ENCODE data around the gene SAMD8.

Gene SAMD8

GRCh38 chr10:75111365-75111906, at the start of gene SAMD8:
SAMD8 (plus strand) TSS chr10:75111656; CDS start chr10:75150529, 38,873 bp downstream.
- Histone ChIP-seq H3K4me1 (ENCODE audit: control insufficient read depth, insufficient read depth, low read length) (peaks cover 12% of the 10 kb centered on the region), H3K9ac (ENCODE audit: low read length) (peak within 1 kb of the TSS; percentile 97), H3K36me3 (ENCODE audit: control insufficient read depth, insufficient read depth, low read length) (no peaks in the 10 kb centered on the region), H3K4me3 (ENCODE audit: low read length) (peak within 1 kb of the TSS; percentile 83), H3K27me3 (ENCODE audit: control insufficient read depth, insufficient read depth, low read length) (no peaks in the 10 kb centered on the region), H3K9me3 (ENCODE audit: control insufficient read depth, low read length) (no peaks in the 10 kb centered on the region)

GRCh38 chr10:75061709-75062505, 49.5 kb upstream of the SAMD8 start:
- no peaks in the 10 kb centered on the region for H3K27me3 ChIP-seq (ENCODE audit: control insufficient read depth, insufficient read depth, low read length)
- H3K4me1 ChIP-seq (ENCODE audit: control insufficient read depth, insufficient read depth, low read length), result peaks cover 6% of the 10 kb centered on the region
- no peak overlapping the region for H3K4me3 ChIP-seq (ENCODE audit: low read length)
- H3K36me3 ChIP-seq (ENCODE audit: control insufficient read depth, insufficient read depth, low read length), result no peaks in the 10 kb centered on the region
- H3K9ac ChIP-seq (ENCODE audit: low read length), result no peak overlapping the region
- H3K9me3 ChIP-seq (ENCODE audit: control insufficient read depth, low read length), result no peaks in the 10 kb centered on the region

- no peak overlapping the region for H3K9ac ChIP-seq (ENCODE audit: low read length)
- H3K9me3 ChIP-seq (ENCODE audit: control insufficient read depth, low read length), result no peaks in the 10 kb centered on the region
- H3K27me3 ChIP-seq (ENCODE audit: control insufficient read depth, insufficient read depth, low read length), result no peaks in the 10 kb centered on the region
- peaks cover 6% of the 10 kb centered on the region for H3K4me1 ChIP-seq (ENCODE audit: control insufficient read depth, insufficient read depth, low read length)
- no peak overlapping the region for H3K4me3 ChIP-seq (ENCODE audit: low read length)
- no peaks in the 10 kb centered on the region for H3K36me3 ChIP-seq (ENCODE audit: control insufficient read depth, insufficient read depth, low read length)
These were observed 48.8 kb upstream of the SAMD8 start for GRCh38 chr10:75062506-75063299.

DNA sequence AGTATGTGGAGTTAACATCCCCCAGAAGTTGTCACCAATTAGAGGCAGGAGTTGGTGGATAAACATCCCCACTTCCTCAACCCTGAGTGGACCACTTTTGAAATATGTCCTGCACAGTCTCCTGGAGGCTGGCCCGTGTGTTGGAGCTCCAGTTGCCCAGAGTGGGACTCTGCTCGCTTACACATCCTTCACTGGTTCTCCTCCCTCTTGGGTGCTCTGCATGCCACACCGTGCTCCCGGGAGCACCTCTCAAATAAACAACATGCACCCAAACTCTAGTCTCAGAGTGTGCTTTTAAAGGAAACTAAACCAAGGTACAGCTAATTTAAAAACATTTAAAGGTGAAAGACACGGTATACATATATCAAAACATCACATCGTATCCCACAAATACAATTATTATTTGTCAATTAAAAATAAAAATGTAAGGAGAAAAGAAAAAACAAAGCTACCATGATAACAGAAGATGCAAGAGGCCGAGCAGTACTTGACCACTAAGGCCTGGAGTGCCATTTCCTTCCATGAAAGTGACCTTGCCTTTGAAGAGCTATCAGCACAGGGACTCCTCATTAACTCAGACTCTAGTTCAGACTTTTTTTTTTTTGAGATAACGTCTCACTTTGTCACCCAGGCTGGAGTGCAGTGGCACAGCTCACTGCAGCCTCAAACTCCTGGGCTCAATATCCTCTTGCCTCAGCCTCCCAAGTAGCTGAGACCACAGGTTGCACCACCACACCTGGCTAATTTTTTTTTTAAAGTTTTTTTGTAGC, 47.8 kb upstream of the SAMD8 start:
- Histone ChIP-seq H3K9ac (ENCODE audit: low read length) (no peak overlapping the region), H3K4me3 (ENCODE audit: low read length) (no peak overlapping the region), H3K36me3 (ENCODE audit: control insufficient read depth, insufficient read depth, low read length) (no peaks in the 10 kb centered on the region), H3K4me1 (ENCODE audit: control insufficient read depth, insufficient read depth, low read length) (peaks cover 6% of the 10 kb centered on the region), H3K27me3 (ENCODE audit: control insufficient read depth, insufficient read depth, low read length) (no peaks in the 10 kb centered on the region), H3K9me3 (ENCODE audit: control insufficient read depth, low read length) (no peaks in the 10 kb centered on the region)

DNA sequence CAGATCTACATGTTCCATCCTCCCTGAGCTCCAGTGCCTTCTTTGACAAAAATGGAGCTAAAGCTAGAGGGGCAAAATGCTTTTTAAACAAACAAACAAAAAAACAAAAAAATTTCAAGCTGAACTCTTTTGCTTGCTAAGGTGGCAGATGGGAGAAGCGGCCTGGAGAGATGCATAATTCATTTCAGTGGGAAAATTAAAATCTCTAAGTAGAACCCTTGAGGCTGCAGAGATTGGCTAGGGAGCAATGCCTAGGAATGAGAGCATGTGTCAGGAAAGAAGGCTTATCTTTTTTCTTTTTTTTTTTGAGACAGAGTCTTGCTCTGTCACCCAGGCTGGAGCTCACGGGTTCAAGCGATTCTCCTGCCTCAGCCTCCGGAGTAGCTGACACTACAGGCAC, 46.4 kb upstream of the SAMD8 start:
- peaks cover 6% of the 10 kb centered on the region for H3K4me1 ChIP-seq (ENCODE audit: control insufficient read depth, insufficient read depth, low read length)
- no peak overlapping the region for H3K4me3 ChIP-seq (ENCODE audit: low read length)
- no peaks in the 10 kb centered on the region for H3K9me3 ChIP-seq (ENCODE audit: control insufficient read depth, low read length)
- no peaks in the 10 kb centered on the region for H3K27me3 ChIP-seq (ENCODE audit: control insufficient read depth, insufficient read depth, low read length)
- no peaks in the 10 kb centered on the region for H3K36me3 ChIP-seq (ENCODE audit: control insufficient read depth, insufficient read depth, low read length)
- no peak overlapping the region for H3K9ac ChIP-seq (ENCODE audit: low read length)

DNA sequence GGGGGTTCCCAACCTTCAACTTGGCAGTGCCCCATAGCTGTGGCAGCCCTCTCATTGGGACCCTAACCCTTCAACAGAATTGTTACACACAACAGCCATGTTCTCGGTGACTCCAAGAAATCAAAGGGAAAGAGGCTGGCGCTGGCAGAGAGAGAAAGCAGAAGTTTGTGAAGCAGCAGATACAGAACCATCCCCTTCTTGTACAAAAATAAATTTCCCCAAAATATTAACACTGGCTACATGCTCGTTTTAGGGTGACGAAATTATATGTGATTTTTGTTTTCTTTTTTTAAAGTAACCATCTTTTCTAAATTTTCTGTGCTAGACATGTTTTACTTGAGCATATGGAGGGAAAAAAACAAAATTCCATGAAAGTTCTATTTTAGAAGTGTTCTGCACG, 45.2 kb upstream of the SAMD8 start:
- H3K27me3 ChIP-seq (ENCODE audit: control insufficient read depth, insufficient read depth, low read length), result no peaks in the 10 kb centered on the region
- no peak overlapping the region for H3K9ac ChIP-seq (ENCODE audit: low read length)
- H3K36me3 ChIP-seq (ENCODE audit: control insufficient read depth, insufficient read depth, low read length), result no peaks in the 10 kb centered on the region
- H3K9me3 ChIP-seq (ENCODE audit: control insufficient read depth, low read length), result no peaks in the 10 kb centered on the region
- no peak overlapping the region for H3K4me3 ChIP-seq (ENCODE audit: low read length)
- peaks cover 6% of the 10 kb centered on the region for H3K4me1 ChIP-seq (ENCODE audit: control insufficient read depth, insufficient read depth, low read length)

DNA sequence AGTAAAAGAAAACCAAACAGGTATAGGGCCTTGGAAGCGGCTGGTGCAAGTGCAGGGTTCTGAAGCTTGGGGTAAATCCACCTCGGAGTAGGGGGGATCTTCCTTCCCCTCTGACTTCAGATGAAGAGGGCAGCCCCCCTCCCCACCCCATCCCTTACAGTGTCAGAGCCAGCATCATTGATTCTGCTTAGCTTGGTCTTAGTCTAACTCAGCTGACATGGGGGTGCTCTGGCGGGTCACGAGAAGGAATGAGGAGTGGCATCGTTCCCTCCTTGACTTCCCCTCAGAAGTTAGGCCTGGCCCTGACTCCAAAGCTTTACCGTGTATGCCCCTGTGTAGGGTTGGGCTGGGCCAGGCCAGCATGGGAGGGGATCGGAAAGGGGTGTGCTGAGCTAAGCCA, 44.2 kb upstream of the SAMD8 start:
- H3K9me3 ChIP-seq (ENCODE audit: control insufficient read depth, low read length), result no peaks in the 10 kb centered on the region
- H3K9ac ChIP-seq (ENCODE audit: low read length), result no peak overlapping the region
- H3K4me3 ChIP-seq (ENCODE audit: low read length), result no peak overlapping the region
- no peaks in the 10 kb centered on the region for H3K27me3 ChIP-seq (ENCODE audit: control insufficient read depth, insufficient read depth, low read length)
- peaks cover 3% of the 10 kb centered on the region for H3K4me1 ChIP-seq (ENCODE audit: control insufficient read depth, insufficient read depth, low read length)
- H3K36me3 ChIP-seq (ENCODE audit: control insufficient read depth, insufficient read depth, low read length), result no peaks in the 10 kb centered on the region

DNA sequence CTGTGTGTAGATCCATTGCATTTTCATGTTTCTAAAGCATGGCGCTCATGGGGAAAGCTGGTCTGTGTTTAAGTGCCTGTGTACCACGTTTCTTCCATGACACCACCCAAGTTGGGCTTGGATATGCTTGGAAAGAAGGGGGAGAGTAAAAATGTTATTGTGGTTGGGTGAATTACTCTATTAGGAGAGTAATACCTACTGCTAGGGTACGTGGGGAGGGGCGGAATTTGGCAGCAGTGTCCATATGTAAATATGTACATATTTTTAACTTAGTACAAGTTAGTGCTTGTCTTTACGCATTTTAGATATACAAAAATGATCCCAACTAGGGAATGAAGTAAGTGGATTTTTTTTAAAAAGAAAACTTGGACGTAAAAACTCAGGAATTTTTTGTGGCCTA, 42.9 kb upstream of the SAMD8 start:
- H3K27me3 ChIP-seq (ENCODE audit: control insufficient read depth, insufficient read depth, low read length), result no peaks in the 10 kb centered on the region
- H3K4me3 ChIP-seq (ENCODE audit: low read length), result no peak overlapping the region
- no peaks in the 10 kb centered on the region for H3K36me3 ChIP-seq (ENCODE audit: control insufficient read depth, insufficient read depth, low read length)
- H3K4me1 ChIP-seq (ENCODE audit: control insufficient read depth, insufficient read depth, low read length), result no peaks in the 10 kb centered on the region
- no peaks in the 10 kb centered on the region for H3K9me3 ChIP-seq (ENCODE audit: control insufficient read depth, low read length)
- no peak overlapping the region for H3K9ac ChIP-seq (ENCODE audit: low read length)

DNA sequence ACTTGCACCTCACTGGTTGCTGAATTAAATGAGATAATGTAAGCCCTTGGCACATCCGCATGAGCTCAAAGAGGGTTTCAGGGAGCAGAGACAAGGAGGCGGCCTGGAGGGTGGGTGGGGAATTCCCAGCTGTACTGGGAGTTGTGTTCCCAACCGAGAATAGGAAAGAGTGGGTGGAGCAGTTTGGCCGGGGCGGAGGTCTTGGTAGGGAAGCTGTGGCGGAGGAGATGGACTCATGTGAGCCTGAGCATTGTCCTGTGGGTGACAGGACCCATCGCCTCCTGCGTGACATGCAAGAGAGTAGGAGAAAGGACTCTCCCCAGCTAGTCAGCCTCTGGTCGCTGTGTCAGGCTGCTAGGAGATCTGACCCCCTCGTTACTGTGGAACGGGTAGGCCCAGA, 41.0 kb upstream of the SAMD8 start:
- Histone ChIP-seq H3K9me3 (ENCODE audit: control insufficient read depth, low read length) (no peaks in the 10 kb centered on the region), H3K36me3 (ENCODE audit: control insufficient read depth, insufficient read depth, low read length) (no peaks in the 10 kb centered on the region), H3K27me3 (ENCODE audit: control insufficient read depth, insufficient read depth, low read length) (no peaks in the 10 kb centered on the region), H3K4me1 (ENCODE audit: control insufficient read depth, insufficient read depth, low read length) (no peaks in the 10 kb centered on the region), H3K9ac (ENCODE audit: low read length) (no peak overlapping the region), H3K4me3 (ENCODE audit: low read length) (no peak overlapping the region)

GRCh38 chr10:75070961-75071428, 40.5 kb upstream of the SAMD8 start:
- no peak overlapping the region for H3K4me3 ChIP-seq (ENCODE audit: low read length)
- no peak overlapping the region for H3K9ac ChIP-seq (ENCODE audit: low read length)
- H3K27me3 ChIP-seq (ENCODE audit: control insufficient read depth, insufficient read depth, low read length), result no peaks in the 10 kb centered on the region

DNA sequence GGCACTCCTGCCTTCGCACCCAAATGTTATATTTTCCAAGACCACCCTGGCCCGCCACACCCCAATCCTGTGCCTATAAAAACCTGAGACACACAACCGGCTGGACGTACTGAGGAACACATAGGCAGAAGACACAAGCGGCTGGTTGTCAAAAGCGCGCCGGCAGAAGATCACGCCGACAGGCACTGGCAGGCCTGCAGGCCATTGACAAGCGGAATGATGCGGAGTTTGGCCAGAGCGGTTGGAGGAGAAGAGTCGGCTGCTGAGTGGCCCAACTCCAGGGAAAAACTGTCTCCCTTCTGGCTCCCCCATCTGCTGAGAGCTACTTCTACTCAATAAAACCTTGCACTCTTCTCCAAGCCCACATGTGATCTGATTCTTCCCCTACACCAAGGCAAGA, 39.7 kb upstream of the SAMD8 start:
- no peaks in the 10 kb centered on the region for H3K36me3 ChIP-seq (ENCODE audit: control insufficient read depth, insufficient read depth, low read length)
- no peak overlapping the region for H3K4me3 ChIP-seq (ENCODE audit: low read length)
- no peaks in the 10 kb centered on the region for H3K9me3 ChIP-seq (ENCODE audit: control insufficient read depth, low read length)
- H3K9ac ChIP-seq (ENCODE audit: low read length), result no peak overlapping the region
- H3K4me1 ChIP-seq (ENCODE audit: control insufficient read depth, insufficient read depth, low read length), result no peaks in the 10 kb centered on the region
- no peaks in the 10 kb centered on the region for H3K27me3 ChIP-seq (ENCODE audit: control insufficient read depth, insufficient read depth, low read length)

More at GRCh38 chr10:75070961-75071428, 40.5 kb upstream of the SAMD8 start:
- no peaks in the 10 kb centered on the region for H3K36me3 ChIP-seq (ENCODE audit: control insufficient read depth, insufficient read depth, low read length)
- H3K9me3 ChIP-seq (ENCODE audit: control insufficient read depth, low read length), result no peaks in the 10 kb centered on the region
- no peaks in the 10 kb centered on the region for H3K4me1 ChIP-seq (ENCODE audit: control insufficient read depth, insufficient read depth, low read length)
